Measurements from ENCODE around the gene HOXA5. TPM values are rescaled to one million over a fixed set of nuclear protein-coding genes. Genes with fewer than 3 reads are reported as not detected.

Gene HOXA5
- total and polyA plus RNA-seq, 5 donors from 2014 or later = not detected

DNA sequence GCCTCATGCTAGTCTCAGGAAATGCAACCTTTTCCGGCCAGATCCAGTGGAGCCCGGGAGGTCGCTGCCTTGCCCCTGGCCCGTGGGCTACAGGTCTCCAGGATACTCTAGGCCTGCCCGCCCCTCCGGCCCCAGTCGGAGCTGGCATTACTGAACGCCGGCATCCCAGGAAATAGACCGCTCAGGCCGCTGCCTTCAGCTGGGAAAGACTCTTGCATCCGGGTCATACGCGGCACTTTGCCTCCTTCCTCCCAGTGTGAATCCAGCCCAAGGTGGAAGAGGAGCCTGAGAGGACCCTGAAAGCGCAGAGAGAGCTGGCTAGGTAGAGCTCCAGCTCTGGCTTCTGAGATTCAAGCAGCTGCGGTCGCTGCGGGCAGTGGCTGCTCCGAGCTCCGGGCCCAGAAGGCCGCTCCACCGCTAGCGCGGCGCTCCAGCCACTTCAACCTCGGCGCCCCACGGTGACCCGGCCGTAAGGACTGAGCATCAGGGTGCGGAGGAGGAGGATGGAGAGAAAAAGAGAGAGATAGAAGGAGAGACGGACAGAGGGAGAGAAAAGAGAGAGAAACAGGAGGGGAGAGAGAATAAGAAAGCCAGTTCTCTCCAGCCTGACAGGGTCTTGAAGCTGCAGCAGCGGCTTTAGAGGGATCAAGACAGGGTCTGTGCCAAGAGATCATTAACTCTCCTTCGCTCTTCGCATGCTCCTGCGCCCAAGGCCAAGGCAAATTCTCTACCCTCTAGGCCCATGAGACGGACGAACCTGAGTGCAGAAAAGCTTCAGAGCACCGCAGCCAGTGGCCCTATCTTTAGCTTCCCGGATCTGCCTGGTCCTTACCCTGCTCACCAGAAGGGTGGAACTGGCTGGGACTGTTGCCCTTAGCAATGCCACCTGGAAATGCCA is 32.4 kb upstream of the HOXA5 start:
- H3K9me3 Mint-ChIP-seq = peaks cover 0 to 8% (median 0%) of the 10 kb centered on the region in 7 donors
- Histone ChIP-seq H3K9me3 (ENCODE audit: control insufficient read depth in 2 of 2, low read length in 2 of 2) (no peaks in the 10 kb centered on the region), H3K4me1 (ENCODE audit: control insufficient read depth, insufficient read depth, low read length, poor library complexity, severe bottlenecking) (peaks cover 37% of the 10 kb centered on the region), H3K27ac (ENCODE audit: insufficient read depth, low read length, poor library complexity, severe bottlenecking) (no peak overlapping the region), H3K36me3 (ENCODE audit: control insufficient read depth, insufficient read depth, low read length) (no peaks in the 10 kb centered on the region), H3K4me3 (ENCODE audit: low read depth, low read length) (no peak overlapping the region), H3K27me3 (ENCODE audit: control insufficient read depth, insufficient read depth, low read length) (peaks cover 42% of the 10 kb centered on the region)
- no peak for ATAC-seq (ENCODE audit: low read depth in 2 of 2)
- no peaks in the 10 kb centered on the region for H3K36me3 Mint-ChIP-seq
- peak overlapping the region in 1 of 4 donors; percentile 70 for H3K4me3 Mint-ChIP-seq
- peaks cover 9 to 32% (median 18%) of the 10 kb centered on the region in 4 donors for H3K4me1 Mint-ChIP-seq
- H3K27ac Mint-ChIP-seq = no peak overlapping the region
- H3K27me3 Mint-ChIP-seq = peaks cover 77% of the 10 kb centered on the region
- DNase-seq = no peak

DNA sequence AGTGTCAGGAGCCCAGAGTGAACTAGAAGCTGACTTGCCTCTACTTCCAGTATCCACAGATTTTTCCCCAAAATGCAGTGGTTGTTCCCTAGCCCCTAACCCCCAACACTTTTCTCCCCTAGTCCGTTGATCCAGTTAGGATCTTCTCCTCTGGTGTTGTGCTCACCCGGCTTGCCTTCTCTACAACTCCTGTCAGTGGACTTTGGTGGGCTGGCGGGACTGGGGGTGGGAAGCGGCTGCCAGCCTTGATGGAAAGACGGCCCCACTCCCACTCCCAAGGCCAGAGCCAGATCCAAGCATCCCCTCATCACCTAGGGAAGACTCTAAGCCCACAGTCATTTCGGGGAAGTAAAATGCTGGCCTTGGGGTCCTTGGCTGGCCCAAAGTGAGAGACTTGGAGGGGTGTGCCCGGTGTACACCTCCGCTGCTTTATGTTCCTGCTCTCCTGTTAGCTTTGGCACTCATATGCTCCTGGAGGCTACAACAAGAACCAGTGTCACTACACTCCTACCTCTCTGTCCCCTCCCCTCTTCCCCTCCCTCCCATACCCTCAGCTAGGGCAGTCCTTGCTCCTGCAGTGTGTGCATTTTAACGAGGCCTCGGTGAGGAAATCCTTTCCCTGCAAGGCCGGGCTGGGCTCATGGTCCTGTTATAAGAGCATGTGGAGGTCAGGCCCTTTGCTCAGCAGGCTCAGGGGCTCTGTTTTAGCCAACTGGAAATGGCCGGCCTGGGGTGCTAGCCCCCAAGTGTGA is 31.6 kb upstream of the HOXA5 start:
- peaks cover 39% of the 10 kb centered on the region for H3K4me1 ChIP-seq (ENCODE audit: control insufficient read depth, insufficient read depth, low read length, poor library complexity, severe bottlenecking)
- H3K36me3 ChIP-seq (ENCODE audit: control insufficient read depth, insufficient read depth, low read length) = no peaks in the 10 kb centered on the region
- peaks cover 79% of the 10 kb centered on the region for H3K27me3 Mint-ChIP-seq
- no peak overlapping the region for H3K27ac Mint-ChIP-seq
- peaks cover 10 to 32% (median 17%) of the 10 kb centered on the region in 4 donors for H3K4me1 Mint-ChIP-seq
- no peak for ATAC-seq (ENCODE audit: low read depth in 2 of 2)
- no peak overlapping the region for H3K4me3 ChIP-seq (ENCODE audit: low read depth, low read length)
- H3K9me3 Mint-ChIP-seq = peaks cover 0 to 8% (median 0%) of the 10 kb centered on the region in 7 donors
- H3K27ac ChIP-seq (ENCODE audit: insufficient read depth, low read length, poor library complexity, severe bottlenecking) = no peak overlapping the region
- peak overlapping the region; percentile 46 to 70 (median 57) for H3K4me3 Mint-ChIP-seq
- no peaks in the 10 kb centered on the region for H3K9me3 ChIP-seq (ENCODE audit: control insufficient read depth in 2 of 2, low read length in 2 of 2)
- H3K36me3 Mint-ChIP-seq = no peaks in the 10 kb centered on the region
- no peak for DNase-seq
- H3K27me3 ChIP-seq (ENCODE audit: control insufficient read depth, insufficient read depth, low read length) = peaks cover 50% of the 10 kb centered on the region

DNA sequence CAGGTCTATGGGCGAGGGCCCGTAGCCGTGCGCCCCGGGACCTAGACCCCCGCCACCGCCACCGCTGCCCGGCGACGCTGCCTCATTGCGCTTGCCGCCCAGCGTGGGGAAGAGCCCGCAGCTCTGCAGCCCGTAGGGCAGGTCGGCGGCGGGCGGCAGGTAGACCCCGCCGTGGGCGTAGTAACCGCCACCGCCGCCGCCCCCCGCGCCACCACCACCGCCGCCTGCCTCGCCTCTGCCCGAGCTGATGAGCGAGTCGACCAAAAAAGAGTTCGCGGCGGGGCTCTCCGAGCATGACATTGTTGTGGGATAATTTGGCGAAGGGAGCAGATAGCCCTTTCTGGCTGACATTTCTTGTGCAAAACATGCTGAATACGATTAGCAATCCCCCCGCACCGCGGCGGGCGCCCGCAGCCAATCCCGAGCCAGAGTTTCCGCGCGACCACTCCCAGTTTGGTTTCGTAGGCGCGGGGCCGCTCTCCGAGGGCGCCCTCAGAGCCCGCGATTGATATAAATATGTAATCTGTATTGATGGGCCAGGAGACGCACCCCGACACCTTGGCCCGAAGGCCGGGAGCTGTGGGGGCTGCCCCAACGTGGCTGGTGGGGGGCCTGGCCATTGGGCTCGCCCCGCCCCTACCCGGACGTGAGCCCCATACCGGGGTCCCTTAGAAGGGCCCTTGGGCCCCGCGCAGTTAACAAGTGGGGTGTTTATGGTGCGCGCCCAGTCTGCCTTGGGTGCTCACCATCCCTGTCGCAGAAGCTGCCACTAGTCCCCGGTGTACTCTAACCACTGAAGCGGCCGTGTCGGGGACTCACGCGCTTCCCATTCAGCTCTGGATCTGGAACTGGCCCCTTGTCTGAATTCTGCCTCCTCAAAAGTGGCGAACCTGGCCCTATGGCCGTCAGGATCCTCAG is 30.7 kb upstream of the HOXA5 start, which contains the start of gene HOXA10:
HOXA10 (minus strand) TSS at position 365 of the 918 bp plus-strand sequence; CDS start at position 351, 14 bp downstream.
- no peaks in the 10 kb centered on the region for H3K36me3 ChIP-seq (ENCODE audit: control insufficient read depth, insufficient read depth, low read length)
- H3K9me3 ChIP-seq (ENCODE audit: control insufficient read depth in 2 of 2, low read length in 2 of 2) = no peaks in the 10 kb centered on the region
- DNase-seq (peak in 1 of 3 donors; percentile 7), ATAC-seq (ENCODE audit: low read depth in 2 of 2) (no peak)
- H3K27me3 ChIP-seq (ENCODE audit: control insufficient read depth, insufficient read depth, low read length) = peaks cover 47% of the 10 kb centered on the region
- Mint-ChIP-seq H3K4me3 (peak within 1 kb of the TSS; percentile 48 to 85 (median 62)), H3K27ac (peak within 1 kb of the TSS in 1 of 3 donors; percentile 56), H3K36me3 (no peaks in the 10 kb centered on the region), H3K4me1 (peaks cover 9 to 29% (median 12%) of the 10 kb centered on the region in 4 donors), H3K27me3 (peaks cover 74% of the 10 kb centered on the region), H3K9me3 (peaks cover 0 to 8% (median 0%) of the 10 kb centered on the region in 7 donors)
- no peak within 1 kb of the TSS for H3K27ac ChIP-seq (ENCODE audit: insufficient read depth, low read length, poor library complexity, severe bottlenecking)
- no peak within 1 kb of the TSS for H3K4me3 ChIP-seq (ENCODE audit: low read depth, low read length)
- peaks cover 41% of the 10 kb centered on the region for H3K4me1 ChIP-seq (ENCODE audit: control insufficient read depth, insufficient read depth, low read length, poor library complexity, severe bottlenecking)

DNA sequence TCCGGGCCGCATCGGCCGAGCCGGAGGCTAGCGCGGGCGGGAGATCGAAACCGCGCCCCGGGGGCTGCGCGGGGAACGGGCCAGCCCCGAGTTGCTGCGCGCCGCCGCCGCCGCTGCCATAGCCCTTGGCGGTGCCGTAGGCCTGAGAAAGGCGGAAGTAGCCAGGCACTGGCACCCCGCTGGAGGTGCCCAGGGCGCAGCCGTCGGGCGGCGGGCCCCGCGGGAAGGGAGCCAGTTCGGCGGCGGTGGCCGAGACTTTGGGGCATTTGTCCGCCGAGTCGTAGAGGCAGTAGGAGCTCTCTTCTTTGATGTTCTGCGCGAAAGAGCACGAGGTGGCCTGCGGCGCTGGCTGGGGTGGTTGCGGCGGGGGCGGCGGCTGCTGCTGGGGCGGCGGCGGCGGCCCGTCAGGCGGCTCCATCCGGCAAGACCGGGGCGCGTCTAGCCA is 30.1 kb upstream of the HOXA5 start:
- H3K27me3 ChIP-seq (ENCODE audit: control insufficient read depth, insufficient read depth, low read length) = peaks cover 44% of the 10 kb centered on the region
- no peak overlapping the region for H3K4me3 ChIP-seq (ENCODE audit: low read depth, low read length)
- no peaks in the 10 kb centered on the region for H3K36me3 ChIP-seq (ENCODE audit: control insufficient read depth, insufficient read depth, low read length)
- H3K4me1 ChIP-seq (ENCODE audit: control insufficient read depth, insufficient read depth, low read length, poor library complexity, severe bottlenecking) = peaks cover 44% of the 10 kb centered on the region
- DNase-seq = no peak
- H3K9me3 Mint-ChIP-seq = peaks cover 0 to 9% (median 0%) of the 10 kb centered on the region in 7 donors
- H3K27ac ChIP-seq (ENCODE audit: insufficient read depth, low read length, poor library complexity, severe bottlenecking) = no peak overlapping the region
- no peak overlapping the region for H3K4me3 Mint-ChIP-seq
- peaks cover 74% of the 10 kb centered on the region for H3K27me3 Mint-ChIP-seq
- no peaks in the 10 kb centered on the region for H3K36me3 Mint-ChIP-seq
- no peaks in the 10 kb centered on the region for H3K9me3 ChIP-seq (ENCODE audit: control insufficient read depth in 2 of 2, low read length in 2 of 2)
- ATAC-seq (ENCODE audit: low read depth in 2 of 2) = peak; percentile 56 to 62
- peaks cover 10 to 34% (median 12%) of the 10 kb centered on the region in 4 donors for H3K4me1 Mint-ChIP-seq
- H3K27ac Mint-ChIP-seq = no peak overlapping the region

DNA sequence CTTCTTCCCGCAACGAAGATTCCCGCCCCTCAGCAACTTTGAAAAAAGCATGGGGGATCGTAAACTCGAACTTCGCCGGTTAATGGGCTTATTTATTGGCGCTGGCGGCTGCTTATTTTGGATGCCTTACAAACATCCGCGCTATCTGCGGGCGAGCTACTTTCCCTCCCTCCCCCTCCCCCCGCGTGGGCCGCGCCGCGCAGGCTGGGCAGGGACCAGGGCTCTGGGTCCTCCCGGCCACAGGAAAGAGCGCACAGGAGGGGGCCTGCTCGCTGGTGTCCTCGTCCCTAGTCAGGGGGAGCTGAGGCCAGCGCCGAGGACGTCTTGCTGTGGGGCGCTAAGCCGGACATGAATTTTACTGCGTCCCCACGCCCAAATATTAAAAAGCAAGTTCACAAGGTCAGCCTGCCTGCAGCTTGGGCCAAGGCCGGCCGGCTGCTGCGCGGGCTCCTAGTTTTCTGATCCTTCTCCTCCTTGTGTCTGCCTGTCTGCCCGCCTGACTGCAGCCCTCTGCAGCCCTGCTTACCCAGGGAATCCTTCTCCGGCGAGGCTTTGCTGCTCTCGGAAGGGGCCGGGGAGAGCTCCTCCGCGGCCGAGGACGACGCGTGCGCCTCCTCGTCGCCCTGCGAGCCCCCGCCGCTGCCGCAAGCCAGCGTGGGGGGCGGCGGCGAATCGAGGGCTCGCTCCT is 29.5 kb upstream of the HOXA5 start:
- Mint-ChIP-seq H3K4me3 (peak overlapping the region in 2 of 4 donors; percentile 73 to 78), H3K4me1 (peaks cover 10 to 39% (median 13%) of the 10 kb centered on the region in 4 donors)
- peaks cover 44% of the 10 kb centered on the region for H3K27me3 ChIP-seq (ENCODE audit: control insufficient read depth, insufficient read depth, low read length)

DNA sequence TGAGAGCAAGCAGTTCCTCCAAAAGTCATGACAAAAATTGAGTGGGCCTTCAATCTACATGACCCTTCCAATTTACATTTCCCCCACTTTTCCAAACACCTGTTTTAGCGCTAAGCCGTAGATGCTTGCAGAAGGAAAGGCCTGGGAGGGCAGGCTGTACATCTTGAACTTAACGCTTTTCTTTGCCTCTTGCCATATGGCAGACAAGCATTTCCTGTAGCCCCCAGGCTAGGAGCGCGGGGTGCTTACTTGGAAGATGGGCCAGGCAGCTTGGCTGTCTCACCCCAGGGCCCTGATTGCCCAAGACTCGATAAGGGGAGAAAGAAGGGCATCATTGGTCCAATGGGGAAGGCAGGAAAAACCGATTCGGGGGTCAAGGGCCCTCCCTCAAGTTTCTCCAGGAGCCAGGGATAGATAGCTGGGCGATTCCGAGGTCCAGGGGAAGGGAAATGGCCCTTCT is 28.9 kb upstream of the HOXA5 start:
- Histone ChIP-seq H3K4me1 (ENCODE audit: control insufficient read depth, insufficient read depth, low read length, poor library complexity, severe bottlenecking) (peaks cover 44% of the 10 kb centered on the region), H3K27me3 (ENCODE audit: control insufficient read depth, insufficient read depth, low read length) (peaks cover 49% of the 10 kb centered on the region), H3K4me3 (ENCODE audit: low read depth, low read length) (no peak overlapping the region), H3K9me3 (ENCODE audit: control insufficient read depth in 2 of 2, low read length in 2 of 2) (no peaks in the 10 kb centered on the region), H3K27ac (ENCODE audit: insufficient read depth, low read length, poor library complexity, severe bottlenecking) (no peak overlapping the region), H3K36me3 (ENCODE audit: control insufficient read depth, insufficient read depth, low read length) (no peaks in the 10 kb centered on the region)
- Mint-ChIP-seq H3K4me1 (peaks cover 10 to 42% (median 13%) of the 10 kb centered on the region in 4 donors), H3K9me3 (peaks cover 0 to 11% (median 0%) of the 10 kb centered on the region in 7 donors), H3K36me3 (no peaks in the 10 kb centered on the region), H3K27me3 (peaks cover 74% of the 10 kb centered on the region), H3K27ac (peak overlapping the region in 1 of 3 donors; percentile 79), H3K4me3 (peak overlapping the region; percentile 67 to 78 (median 74))
- ATAC-seq (ENCODE audit: low read depth in 2 of 2) (no peak), DNase-seq (no peak)

More for the DNA sequence above, 29.5 kb upstream of the HOXA5 start:
- Mint-ChIP-seq H3K27ac (peak overlapping the region in 1 of 3 donors; percentile 56), H3K9me3 (peaks cover 0 to 11% (median 0%) of the 10 kb centered on the region in 7 donors), H3K36me3 (no peaks in the 10 kb centered on the region), H3K27me3 (peaks cover 74% of the 10 kb centered on the region)
- Histone ChIP-seq H3K9me3 (ENCODE audit: control insufficient read depth in 2 of 2, low read length in 2 of 2) (no peaks in the 10 kb centered on the region), H3K4me3 (ENCODE audit: low read depth, low read length) (no peak overlapping the region), H3K4me1 (ENCODE audit: control insufficient read depth, insufficient read depth, low read length, poor library complexity, severe bottlenecking) (peaks cover 44% of the 10 kb centered on the region), H3K27ac (ENCODE audit: insufficient read depth, low read length, poor library complexity, severe bottlenecking) (no peak overlapping the region), H3K36me3 (ENCODE audit: control insufficient read depth, insufficient read depth, low read length) (no peaks in the 10 kb centered on the region)
- DNase-seq (peak in 1 of 3 donors; percentile 17), ATAC-seq (ENCODE audit: low read depth in 2 of 2) (no peak)
